ENCODE measurements around the gene OTOP2. TPM values are rescaled to one million over a fixed set of nuclear protein-coding genes. Genes with fewer than 3 reads are reported as not detected.

OTOP2 gene
- total and polyA plus RNA-seq, 2 of the 4 experiments (the other 2 are of a cell fraction), result not detected

GRCh38 chr17:74923538-74924249, 379 bp upstream of the OTOP2 start:
- Histone ChIP-seq H3K79me1 (ENCODE audit: low read depth in 1 of 2, low read length in 2 of 2) (no peaks in the 10 kb centered on the region), H4K20me1 (ENCODE audit: insufficient read depth, low read length) (no peaks in the 10 kb centered on the region), H2BK20ac (ENCODE audit: low read depth, low read length) (no peak overlapping the region), H2BK120ac (ENCODE audit: low read depth, low read length) (no peak overlapping the region), H3K9me1 (ENCODE audit: insufficient read depth, low read length) (no peaks in the 10 kb centered on the region), H4K8ac (ENCODE audit: low read depth in 2 of 2, low read length in 2 of 2) (no peak overlapping the region), H3K9me3 (ENCODE audit: control insufficient read depth, insufficient read depth, low read length) (no peaks in the 10 kb centered on the region), H3K27ac (ENCODE audit: insufficient read depth, low read length) (no peak overlapping the region), H2AFZ (replicated peaks; ENCODE audit: low read length, poor library complexity) (peak overlapping the region; percentile 63), H2AK9ac (replicated peaks; ENCODE audit: low read depth, low read length, poor library complexity) (no peak overlapping the region), H4K91ac (ENCODE audit: insufficient read depth, low read depth, low read length) (no peak overlapping the region), H2BK5ac (ENCODE audit: low read depth, low read length, poor library complexity, severe bottlenecking) (no peak overlapping the region), H3K18ac (ENCODE audit: low read depth, low read length) (no peak overlapping the region), H3K4ac (ENCODE audit: low read depth, low read length) (no peak overlapping the region), H3K9ac (ENCODE audit: low read depth, low read length) (no peak overlapping the region), H3K27me3 (ENCODE audit: control insufficient read depth, insufficient read depth, low read length) (peaks cover 87% of the 10 kb centered on the region), H3K4me3 (ENCODE audit: insufficient read depth, low read depth, low read length) (no peak overlapping the region), H3K23ac (ENCODE audit: low read depth, low read length) (no peak overlapping the region), H3K56ac (ENCODE audit: extremely low read depth, insufficient read depth, low read length) (no peak overlapping the region), H2BK15ac (ENCODE audit: low read depth, low read length) (no peak overlapping the region), H4K5ac (ENCODE audit: low read depth, low read length) (no peak overlapping the region), H3K14ac (replicated peaks; ENCODE audit: low read depth, low read length) (no peak overlapping the region), H2AK5ac (ENCODE audit: low read depth, low read length) (no peak overlapping the region), H3K4me1 (ENCODE audit: control insufficient read depth, insufficient read depth, low read length) (no peaks in the 10 kb centered on the region), H3K36me3 (ENCODE audit: control insufficient read depth, insufficient read depth, low read length) (no peaks in the 10 kb centered on the region), H3K4me2 (ENCODE audit: low read depth, low read length) (peak overlapping the region; percentile 27; the same call in 1 of the 2 replicates)
- POLR2A ChIA-PET (ENCODE audit: unreplicated experiment), result no interaction called here
- dilution Hi-C loops (cut with HindIII; ENCODE audit: low sequenced_read_pairs, unreplicated experiment), result no loop called here
- CTCF ChIA-PET, result interaction anchor here (1.1 to 1.8 kb wide), 3 partner anchors 25 to 89 kb away, joined by 3 to 10 read pairs (median 4); no protein-coding TSS in a partner anchor
- TF ChIP-seq SMC3 (IDR thresholded peaks at IDR 0.05; ENCODE audit: low read depth, low read length) (peak; percentile 25; the same call in 1 of the 2 replicates), RAD21 (IDR thresholded peaks at IDR 0.05; ENCODE audit: low read length) (peak; percentile 65), CEBPB (IDR thresholded peaks at IDR 0.05; ENCODE audit: low read depth, low read length) (no peak), ELK1 (IDR thresholded peaks at IDR 0.05; ENCODE audit: borderline replicate concordance, low read depth, low read length) (no peak), CTCF (conservative IDR thresholded peaks at IDR 0.05; ENCODE audit: low read depth, low read length) (peak; percentile 66), RFX5 (IDR thresholded peaks at IDR 0.05; ENCODE audit: low read depth, low read length) (no peak), MXI1 (IDR thresholded peaks at IDR 0.05; ENCODE audit: borderline replicate concordance, low read depth, low read length) (no peak), USF2 (IDR thresholded peaks at IDR 0.05; ENCODE audit: low read depth, low read length) (no peak), POLR2A (IDR thresholded peaks at IDR 0.05; ENCODE audit: low read depth, low read length) (no peak), BHLHE40 (IDR thresholded peaks at IDR 0.05; ENCODE audit: low read depth, low read length) (no peak), MAFK (IDR thresholded peaks at IDR 0.05; ENCODE audit: low read depth, low read length) (no peak), CHD1 (IDR thresholded peaks at IDR 0.05; ENCODE audit: low read depth, low read length) (no peak), FOS (IDR thresholded peaks at IDR 0.05; ENCODE audit: low read depth, low read length) (no peak), NFE2L2 (IDR thresholded peaks at IDR 0.05; ENCODE audit: low read depth, low read length) (no peak)
- in situ Hi-C loops (cut with MboI; ENCODE audit: low sequenced_read_pairs), result no loop called here
- ATAC-seq (ENCODE audit: low read depth), result peak; percentile 77
- DNase-seq, result peak; percentile 27
- WGBS, 2 experiments (ENCODE audit: extremely low coverage in 2 of 2, insufficient read length in 1 of 2), result 0% methylated on average over 10 of the region's 59 CpGs; no CpG with 5 or more reads in 1 of the 2 experiments
- intact Hi-C loops (cut with micrococcal nuclease), result loop anchor here (1.0 kb wide), 1 partner anchor 35 kb away; no protein-coding TSS in a partner anchor
- no TSS peak for BruUV-seq (replicated peaks)

All from IMR-90 (cell line).